GM20431 (cell line): Measurements from ENCODE around the gene MRPL48.

Experiments used
- in situ Hi-C: fragments of 300-500 bp; cut with MseI, MboI; formaldehyde crosslinking; loops from one replicate; pipeline ENCODE4 v1.15.0; 2020; ENCODE audit warnings: low sequenced_read_pairs; ENCODE audit not compliant: unreplicated experiment

Gene MRPL48

GRCh38 chr11:73830261-73830660 is 42.6 kb downstream of the MRPL48 start:
- in situ Hi-C loops, result no loop called here

GRCh38 chr11:73833067-73833466 is 45.4 kb downstream of the MRPL48 start:
- in situ Hi-C loops, result no loop called here

GRCh38 chr11:73838443-73839122 is 50.9 kb downstream of the MRPL48 start:
- in situ Hi-C loops, result no loop called here

GRCh38 chr11:73839123-73839457 is 51.4 kb downstream of the MRPL48 start:
- in situ Hi-C loops, result no loop called here

GRCh38 chr11:73851046-73851764 is 63.5 kb downstream of the MRPL48 start:
- in situ Hi-C loops, result no loop called here

- in situ Hi-C loops, result no loop called here
These were observed 64.4 kb downstream of the MRPL48 start for GRCh38 chr11:73852049-73852448.

- in situ Hi-C loops, result no loop called here
These were observed 67.0 kb downstream of the MRPL48 start for GRCh38 chr11:73854680-73855079.

- in situ Hi-C loops, result no loop called here
These were observed 68.4 kb downstream of the MRPL48 start for GRCh38 chr11:73856031-73856567.

GRCh38 chr11:73859671-73860070 is 72.0 kb downstream of the MRPL48 start:
- in situ Hi-C loops, result no loop called here

GRCh38 chr11:73860202-73860601 is 72.5 kb downstream of the MRPL48 start:
- in situ Hi-C loops, result no loop called here

- in situ Hi-C loops, result no loop called here
These were observed 75.3 kb downstream of the MRPL48 start for GRCh38 chr11:73862986-73863385.

- in situ Hi-C loops, result no loop called here
These were observed 78.5 kb downstream of the MRPL48 start for GRCh38 chr11:73866095-73866579.

GRCh38 chr11:73866586-73866996 is 78.9 kb downstream of the MRPL48 start:
- in situ Hi-C loops, result no loop called here

GRCh38 chr11:73869332-73869949 is 81.8 kb downstream of the MRPL48 start:
- in situ Hi-C loops, result no loop called here

GRCh38 chr11:73870261-73870660 is 82.6 kb downstream of the MRPL48 start:
- in situ Hi-C loops, result no loop called here

GRCh38 chr11:73872749-73873357 is 85.2 kb downstream of the MRPL48 start:
- in situ Hi-C loops, result no loop called here

GRCh38 chr11:73875380-73875779 is 87.7 kb downstream of the MRPL48 start:
- in situ Hi-C loops, result no loop called here

- in situ Hi-C loops, result no loop called here
These were observed 88.2 kb downstream of the MRPL48 start for GRCh38 chr11:73875840-73876239.

- in situ Hi-C loops, result no loop called here
These were observed 89.0 kb downstream of the MRPL48 start, which contains the start of the genes COA4 and PAAF1 for GRCh38 chr11:73876424-73877310. COA4 (minus strand) TSS chr11:73876846; CDS start chr11:73873378, 3,468 bp downstream. PAAF1 (plus strand) TSS chr11:73876999; CDS start chr11:73877022, 23 bp downstream.
